ENCODE data around the gene LHFPL2. TPM values are rescaled to one million over a fixed set of nuclear protein-coding genes. Genes with fewer than 3 reads are reported as not detected.

The LHFPL2 gene
- total RNA-seq, 6 experiments from 2014 or later = 14.4 to 18.9 (median 16.7) TPM

- Mint-ChIP-seq H3K27me3 (ENCODE audit: insufficient read depth) (no peaks in the 10 kb centered on the region), H3K36me3 (ENCODE audit: low read depth) (peaks cover 16% of the 10 kb centered on the region; the same call in 1 of the 2 replicates), H3K4me1 (ENCODE audit: low read depth) (peaks cover 46% of the 10 kb centered on the region), H3K9me3 (no peaks in the 10 kb centered on the region), H3K4me3 (no peak overlapping the region), H3K27ac (no peak overlapping the region)
- no peak for TF ChIP-seq CTCF (IDR thresholded peaks at IDR 0.05)
- no peak for DNase-seq
Measured at GRCh38 chr5:78614816-78615215, 33.8 kb downstream of the LHFPL2 start.

GRCh38 chr5:78613756-78614155, 34.8 kb downstream of the LHFPL2 start:
- no peak for TF ChIP-seq CTCF (IDR thresholded peaks at IDR 0.05)
- Mint-ChIP-seq H3K27ac (no peak overlapping the region), H3K36me3 (ENCODE audit: low read depth) (peaks cover 16% of the 10 kb centered on the region; the same call in 1 of the 2 replicates), H3K4me1 (ENCODE audit: low read depth) (peaks cover 55% of the 10 kb centered on the region), H3K4me3 (no peak overlapping the region), H3K27me3 (ENCODE audit: insufficient read depth) (no peaks in the 10 kb centered on the region), H3K9me3 (no peaks in the 10 kb centered on the region)
- DNase-seq = no peak

- H3K9me3 Mint-ChIP-seq = no peaks in the 10 kb centered on the region
- peaks cover 9% of the 10 kb centered on the region; the same call in 1 of the 2 replicates for H3K36me3 Mint-ChIP-seq (ENCODE audit: low read depth)
Measured at GRCh38 chr5:78613151-78613533, 35.4 kb downstream of the LHFPL2 start.

GRCh38 chr5:78612227-78613150, 36.1 kb downstream of the LHFPL2 start:
- no peak for TF ChIP-seq CTCF (IDR thresholded peaks at IDR 0.05)
- Mint-ChIP-seq H3K27me3 (ENCODE audit: insufficient read depth) (no peaks in the 10 kb centered on the region), H3K36me3 (ENCODE audit: low read depth) (peaks cover 10% of the 10 kb centered on the region; the same call in 1 of the 2 replicates), H3K4me3 (no peak overlapping the region), H3K4me1 (ENCODE audit: low read depth) (peaks cover 55% of the 10 kb centered on the region), H3K9me3 (no peaks in the 10 kb centered on the region), H3K27ac (peak overlapping the region; percentile 47)
- no peak for DNase-seq

More at GRCh38 chr5:78613151-78613533, 35.4 kb downstream of the LHFPL2 start:
- Mint-ChIP-seq H3K4me1 (ENCODE audit: low read depth) (peaks cover 55% of the 10 kb centered on the region), H3K27ac (no peak overlapping the region), H3K4me3 (no peak overlapping the region), H3K27me3 (ENCODE audit: insufficient read depth) (no peaks in the 10 kb centered on the region)
- DNase-seq = no peak
- TF ChIP-seq CTCF (IDR thresholded peaks at IDR 0.05) = no peak

GRCh38 chr5:78611126-78611605, 37.4 kb downstream of the LHFPL2 start:
- H3K27me3 Mint-ChIP-seq (ENCODE audit: insufficient read depth) = no peaks in the 10 kb centered on the region
- H3K9me3 Mint-ChIP-seq = no peaks in the 10 kb centered on the region
- peak overlapping the region; percentile 90 for H3K27ac Mint-ChIP-seq
- DNase-seq = no peak
- peaks cover 7% of the 10 kb centered on the region; the same call in 1 of the 2 replicates for H3K36me3 Mint-ChIP-seq (ENCODE audit: low read depth)
- TF ChIP-seq CTCF (IDR thresholded peaks at IDR 0.05) = no peak
- peaks cover 53% of the 10 kb centered on the region for H3K4me1 Mint-ChIP-seq (ENCODE audit: low read depth)
- H3K4me3 Mint-ChIP-seq = peak overlapping the region; percentile 55

Measured in HFFc6 (cell line).